GM15510 (cell line): ENCODE results near the gene DHCR24.

ENCODE experiments used
- POLR2A ChIP-seq: IDR thresholded peaks from 3 replicates; pipeline ENCODE4 v1.6.1; 2011; ENCODE audit warnings: borderline replicate concordance; ENCODE audit not compliant: insufficient read length; ENCODE audit errors: extremely low read depth

Gene DHCR24, protein sequence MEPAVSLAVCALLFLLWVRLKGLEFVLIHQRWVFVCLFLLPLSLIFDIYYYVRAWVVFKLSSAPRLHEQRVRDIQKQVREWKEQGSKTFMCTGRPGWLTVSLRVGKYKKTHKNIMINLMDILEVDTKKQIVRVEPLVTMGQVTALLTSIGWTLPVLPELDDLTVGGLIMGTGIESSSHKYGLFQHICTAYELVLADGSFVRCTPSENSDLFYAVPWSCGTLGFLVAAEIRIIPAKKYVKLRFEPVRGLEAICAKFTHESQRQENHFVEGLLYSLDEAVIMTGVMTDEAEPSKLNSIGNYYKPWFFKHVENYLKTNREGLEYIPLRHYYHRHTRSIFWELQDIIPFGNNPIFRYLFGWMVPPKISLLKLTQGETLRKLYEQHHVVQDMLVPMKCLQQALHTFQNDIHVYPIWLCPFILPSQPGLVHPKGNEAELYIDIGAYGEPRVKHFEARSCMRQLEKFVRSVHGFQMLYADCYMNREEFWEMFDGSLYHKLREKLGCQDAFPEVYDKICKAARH

DNA sequence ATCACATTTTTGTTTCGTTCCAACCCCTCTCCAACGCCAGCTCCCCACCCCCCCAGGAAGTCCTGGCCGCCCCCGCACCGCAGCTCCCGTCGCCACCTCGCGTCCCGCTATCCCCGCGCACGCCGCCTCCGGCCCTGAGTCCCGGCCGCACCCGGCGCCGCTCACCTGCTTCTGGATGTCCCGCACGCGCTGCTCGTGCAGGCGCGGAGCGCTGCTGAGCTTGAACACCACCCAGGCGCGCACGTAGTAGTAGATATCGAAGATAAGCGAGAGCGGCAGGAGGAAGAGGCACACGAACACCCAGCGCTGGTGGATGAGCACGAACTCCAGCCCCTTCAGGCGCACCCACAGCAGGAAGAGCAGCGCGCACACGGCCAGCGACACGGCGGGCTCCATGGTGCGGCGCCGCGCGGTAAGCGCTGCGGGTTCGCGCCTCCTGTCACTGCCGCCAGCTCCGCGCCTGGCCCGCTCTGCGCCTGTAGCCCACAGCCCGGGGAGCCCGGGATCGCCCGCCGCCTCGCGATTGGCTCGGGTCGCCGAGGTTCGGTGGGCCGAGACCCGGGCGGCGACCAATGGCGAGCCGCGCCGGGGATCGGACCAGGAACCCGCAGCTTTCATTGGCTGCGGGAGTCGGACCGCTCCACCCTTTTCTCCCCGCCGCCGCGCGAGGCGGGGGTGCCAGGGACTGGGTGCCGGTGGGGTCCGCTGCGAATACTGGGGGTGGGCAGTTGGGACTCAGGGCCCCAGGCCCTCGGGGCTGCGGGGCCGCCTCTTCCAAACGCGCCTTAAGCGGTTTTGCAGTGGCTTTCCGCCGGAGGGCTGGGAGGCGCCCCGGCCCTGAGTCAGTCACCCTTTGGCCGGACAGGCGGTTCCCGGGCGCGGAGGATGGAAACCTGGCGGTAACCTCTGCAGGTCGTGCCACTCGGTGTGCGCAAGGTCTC is at the start of gene DHCR24:
TSS of gene DHCR24 (minus strand) at position 472 of the 941 bp plus-strand sequence. CDS start at position 396, 76 bp downstream.
- peak; percentile 97 for TF ChIP-seq POLR2A

DNA sequence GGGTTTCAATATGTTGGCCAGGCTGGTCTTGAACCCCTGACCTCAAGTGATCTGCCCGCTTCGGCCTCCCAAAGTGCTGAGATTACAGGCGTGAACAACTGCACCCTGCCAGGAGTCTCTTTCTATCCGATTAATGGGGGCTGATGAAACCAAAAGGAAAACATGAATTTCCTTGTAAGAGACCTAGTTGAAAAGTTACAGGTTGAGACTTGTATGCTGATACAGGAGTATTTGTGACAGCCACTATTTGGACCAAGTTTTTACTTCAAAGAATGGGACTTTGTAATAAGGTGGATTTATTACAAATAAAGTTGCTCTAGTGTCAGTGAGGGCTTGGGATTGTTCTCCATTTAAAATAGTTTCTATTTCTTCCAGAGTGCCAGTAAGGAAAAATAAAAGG is 49.8 kb upstream of the DHCR24 start:
- TF ChIP-seq POLR2A = no peak

DNA sequence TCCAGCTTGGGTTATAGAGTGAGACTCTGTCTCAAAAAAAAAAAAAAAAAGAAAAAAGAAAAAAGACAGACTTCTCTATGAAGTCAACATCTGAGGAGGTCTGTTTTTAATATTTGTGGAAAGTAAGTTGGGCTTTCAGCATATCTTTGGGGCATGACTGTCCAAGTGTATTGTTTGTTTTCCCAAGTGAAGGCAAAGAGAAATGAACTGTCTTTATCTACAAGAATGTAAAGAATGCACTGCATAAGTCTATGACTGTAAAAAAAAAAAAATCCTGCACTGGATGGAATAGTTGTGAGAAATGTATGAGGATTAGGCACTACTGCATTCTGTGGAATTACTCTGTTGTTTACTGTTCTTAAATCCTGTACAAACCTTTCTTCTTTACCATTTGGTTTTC is 47.9 kb upstream of the DHCR24 start:
- TF ChIP-seq POLR2A = no peak

DNA sequence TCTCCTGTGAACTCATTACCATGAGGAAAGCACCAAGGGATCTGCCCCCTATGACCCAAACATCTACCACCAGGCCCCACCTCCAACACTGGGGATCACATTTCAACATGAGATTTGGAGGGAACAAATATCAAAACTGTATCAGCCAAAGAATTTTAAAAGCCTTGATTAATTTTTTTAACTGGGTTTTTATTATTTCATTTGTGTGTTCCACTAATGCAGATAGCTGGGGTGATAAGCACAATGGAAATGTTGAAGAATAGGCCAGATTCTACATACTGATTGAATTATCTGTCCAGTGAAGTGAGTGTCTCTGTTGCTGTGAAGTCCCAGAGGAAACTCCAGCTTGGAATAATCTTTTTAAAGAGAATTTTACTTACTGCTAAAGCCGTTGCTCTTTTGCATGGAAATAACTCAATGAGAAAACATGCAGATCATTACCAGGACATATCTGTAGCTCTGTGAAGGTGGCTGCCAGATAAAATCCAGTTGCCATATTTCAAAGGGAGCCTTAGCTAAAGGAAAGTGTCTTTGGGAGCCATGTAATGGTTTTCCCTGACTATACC is 44.4 kb upstream of the DHCR24 start:
- TF ChIP-seq POLR2A = no peak

DNA sequence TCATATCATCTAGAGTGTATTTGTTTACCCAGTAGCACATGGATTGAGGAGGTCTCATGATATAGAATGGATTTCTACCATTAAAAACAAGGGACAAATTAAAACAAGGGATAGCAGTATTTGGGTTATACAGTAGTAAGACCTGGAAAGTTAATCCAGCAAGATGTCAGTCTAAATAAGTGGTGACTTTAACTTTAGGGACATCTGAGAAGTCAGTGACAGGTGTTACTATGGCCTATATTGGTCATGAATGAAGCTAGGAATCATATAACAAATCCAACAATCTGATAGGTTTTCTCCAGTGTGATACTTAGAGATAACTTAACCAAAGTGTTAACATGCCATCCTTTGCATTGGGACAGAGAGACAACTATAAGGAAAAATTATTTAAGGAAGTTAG is 42.7 kb upstream of the DHCR24 start:
- TF ChIP-seq POLR2A = no peak

DNA sequence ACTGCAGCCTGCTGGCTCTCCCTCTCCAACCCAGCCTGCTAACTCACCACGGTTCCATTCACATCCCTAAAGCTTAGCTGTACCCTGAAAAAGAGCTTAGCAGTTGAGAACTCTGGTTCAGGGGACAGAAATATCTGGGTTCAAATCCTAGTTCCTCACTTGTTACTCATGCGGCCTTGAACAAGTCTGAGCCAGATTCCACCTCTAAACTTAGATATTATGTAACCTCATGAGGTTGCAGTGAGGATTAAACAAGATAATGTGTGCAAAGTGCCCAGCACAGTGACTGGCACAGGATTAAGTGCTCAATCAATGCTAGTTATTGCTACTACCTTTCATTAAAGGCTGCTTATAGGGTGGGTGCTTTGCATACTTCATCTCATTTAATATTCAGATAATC is 41.3 kb upstream of the DHCR24 start:
- no peak for TF ChIP-seq POLR2A

DNA sequence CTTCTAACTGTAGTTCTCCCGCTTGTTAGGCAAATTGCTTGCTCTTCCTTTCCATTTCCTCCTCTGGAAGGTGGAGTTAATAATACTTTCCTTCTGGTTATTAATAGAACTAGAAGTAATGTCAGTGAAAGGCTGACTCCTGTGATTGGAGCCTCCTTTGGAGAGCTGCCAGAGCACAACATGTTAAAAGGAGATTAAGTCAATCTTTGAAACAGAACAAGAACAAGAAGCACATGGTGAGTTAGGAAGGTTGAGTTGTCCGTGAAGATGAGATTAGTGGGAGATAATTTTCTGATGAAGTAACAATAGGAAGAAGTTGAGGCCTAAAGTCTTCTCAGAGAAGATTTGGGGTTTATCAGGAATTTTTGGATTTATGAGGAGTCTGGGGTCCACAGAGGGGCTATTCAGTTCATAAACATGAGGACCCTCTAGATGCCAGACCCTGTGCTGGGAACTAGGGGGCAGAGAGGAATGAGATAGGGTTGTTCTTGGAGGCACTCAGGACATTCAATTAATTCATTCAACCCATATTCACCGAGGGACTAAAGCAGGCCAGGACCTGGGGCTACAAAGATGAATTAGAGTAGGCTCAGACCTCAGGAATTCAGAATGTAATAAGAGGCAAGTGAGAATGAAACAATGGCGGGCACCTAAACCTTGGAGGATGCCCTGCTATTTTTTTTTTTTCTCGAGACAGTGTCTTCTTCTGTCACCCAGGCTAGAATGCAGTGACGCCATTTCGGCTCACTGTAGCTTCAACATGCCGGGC is 40.7 kb upstream of the DHCR24 start:
- no peak for TF ChIP-seq POLR2A

DNA sequence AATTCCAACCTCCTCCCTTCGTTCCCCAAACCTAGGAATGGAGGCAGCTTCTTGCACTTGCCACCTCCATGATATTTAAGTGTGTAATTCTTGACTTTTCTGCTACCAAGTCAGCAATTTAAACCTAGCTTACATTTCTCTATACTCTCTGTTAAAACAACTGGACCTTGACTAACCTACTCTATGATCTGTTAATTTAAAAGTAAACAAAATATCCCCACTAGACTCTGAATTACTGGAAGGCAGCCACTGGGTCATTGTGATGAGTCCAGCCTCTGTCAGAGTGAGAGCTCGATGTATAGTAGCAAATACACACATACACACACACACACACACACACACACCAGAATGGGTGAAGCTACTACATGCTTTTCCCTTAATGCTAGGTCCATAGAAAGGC is 40.0 kb upstream of the DHCR24 start:
- TF ChIP-seq POLR2A = no peak

DNA sequence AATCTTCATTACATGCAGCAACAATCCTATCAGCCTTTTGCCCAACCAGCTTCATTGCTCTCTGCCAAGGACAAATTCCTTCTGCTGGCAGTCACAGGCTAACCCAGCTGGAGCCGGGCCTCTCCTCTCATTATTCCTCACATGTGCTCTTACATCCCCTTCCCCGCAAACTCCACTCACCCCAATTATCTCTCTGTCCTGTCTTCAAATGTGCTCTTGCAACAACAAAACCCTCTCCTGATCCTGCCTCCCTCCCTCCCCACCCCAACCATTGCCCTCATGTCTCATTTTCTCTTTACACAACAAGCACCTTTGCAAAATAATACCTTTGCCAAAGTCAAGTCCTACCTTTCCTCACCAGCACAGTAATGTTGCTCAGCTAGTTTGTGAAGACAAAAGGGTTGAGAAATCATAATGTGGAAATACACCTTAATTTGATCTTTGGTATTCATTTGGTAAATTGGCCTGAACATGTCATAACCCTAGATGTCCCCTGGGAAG is 36.0 kb upstream of the DHCR24 start:
- no peak for TF ChIP-seq POLR2A

DNA sequence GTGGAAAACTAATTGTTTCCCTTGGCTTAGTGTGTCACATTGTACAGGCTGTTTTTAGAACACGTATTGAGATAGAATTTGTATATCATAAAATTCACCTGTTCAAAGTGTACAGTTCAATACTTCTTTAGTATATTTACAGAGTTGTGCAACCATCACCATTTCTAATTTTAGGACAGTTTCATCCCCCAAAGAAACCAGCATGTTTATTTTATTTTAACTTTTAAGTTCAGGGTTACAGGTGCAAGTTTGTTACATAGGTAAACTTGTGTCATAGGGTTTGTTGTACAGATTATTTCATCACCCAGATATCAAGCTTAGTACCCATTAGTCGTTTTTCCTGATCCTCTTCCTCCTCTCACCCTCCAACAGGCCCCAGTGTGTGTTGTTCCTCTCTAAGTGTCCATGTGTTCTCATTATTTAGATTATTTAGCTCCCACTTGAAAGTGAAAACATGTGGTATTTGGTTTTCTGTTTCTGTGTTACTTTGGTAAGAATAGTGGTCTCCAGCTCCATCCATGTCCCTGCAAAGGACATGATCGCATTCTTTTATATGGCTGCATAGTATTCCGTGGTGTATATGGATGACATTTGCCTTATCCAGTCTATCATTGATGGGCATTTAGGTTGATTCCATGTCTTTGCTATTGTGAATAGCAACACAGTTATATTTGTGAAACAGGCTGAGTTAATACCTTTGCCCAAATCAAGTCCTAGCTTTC is 35.2 kb upstream of the DHCR24 start:
- TF ChIP-seq POLR2A = no peak

DNA sequence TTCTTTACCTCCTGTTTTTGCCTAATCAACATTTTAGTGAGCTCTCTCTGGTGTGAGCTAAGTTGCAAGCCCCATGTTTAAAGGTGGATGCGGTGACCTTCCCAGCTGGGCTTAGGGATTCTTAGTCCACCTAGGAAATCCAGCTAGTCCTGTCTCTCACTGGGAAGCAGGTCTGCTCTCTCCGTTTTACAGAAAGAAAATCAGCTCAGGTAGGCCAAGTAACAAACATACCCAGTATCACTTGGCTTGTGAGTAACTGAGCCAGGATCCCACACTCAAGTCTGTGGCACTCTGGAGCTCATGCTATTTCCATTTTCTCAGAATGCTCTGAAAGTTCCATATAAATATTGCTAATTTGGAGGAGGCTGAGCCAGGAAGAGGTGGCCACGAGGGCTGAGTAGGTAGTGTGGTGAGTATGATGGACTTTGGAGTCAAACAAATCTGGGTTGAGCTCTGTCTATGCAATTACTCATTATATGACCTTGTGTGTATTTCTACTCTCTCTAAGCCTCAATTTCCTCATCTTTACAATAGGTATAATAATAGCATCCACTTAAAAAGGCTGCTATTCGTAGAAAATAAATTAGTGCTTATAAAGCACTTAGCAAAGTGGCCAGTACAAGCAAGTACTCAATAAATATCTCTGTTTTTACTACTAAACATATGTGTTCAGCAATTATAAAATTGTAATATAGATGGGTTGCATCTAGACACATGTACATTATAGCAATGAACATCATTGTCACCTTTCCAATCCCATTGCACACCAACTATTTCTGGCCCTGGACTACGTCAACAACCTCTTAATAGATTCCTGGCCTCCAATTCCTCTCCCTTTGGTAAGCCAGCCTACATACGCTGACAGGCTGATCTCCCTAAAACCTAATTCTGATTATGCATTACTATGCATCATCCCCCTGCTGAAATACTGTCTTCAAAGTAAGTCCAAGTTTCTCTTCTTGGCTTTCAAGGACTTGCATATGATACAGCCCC is 32.7 kb upstream of the DHCR24 start:
- TF ChIP-seq POLR2A = no peak

DNA sequence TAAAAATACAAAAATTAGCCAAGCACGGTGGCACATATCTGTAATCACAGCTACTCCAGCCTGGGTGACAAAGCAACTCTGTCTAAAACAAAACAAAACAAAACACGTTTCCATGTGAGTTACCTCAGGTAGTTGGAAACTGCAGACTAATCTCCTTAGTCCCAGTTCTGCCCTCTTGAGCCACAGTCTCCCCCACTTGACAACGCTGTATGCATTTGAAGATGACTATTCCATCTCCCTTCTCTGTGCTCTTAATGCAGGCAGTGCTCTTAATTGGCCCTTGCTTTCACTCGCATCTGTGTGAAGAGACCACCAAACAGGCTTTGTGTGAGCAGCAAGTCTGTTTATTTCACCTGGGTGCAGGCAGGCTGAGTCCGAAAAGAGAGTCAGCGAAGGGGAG is 19.6 kb upstream of the DHCR24 start:
- no peak for TF ChIP-seq POLR2A
